Stimulated activated CD4-positive, alpha-beta T cell treated with anti-CD3 and anti-CD28 coated beads, Interleukin-1b, Interleukin-23, amount 100 ng/mL, for 1 hour (primary cell): Measurements from ENCODE around the gene CTRB1.
"Not testable (repeated sequence)": the region's sequence is repeated elsewhere in the genome, so short reads cannot be mapped to it uniquely, and the experiment has no call there.

Experiments
- DNase-seq, 2 donors: peaks; one replicate each; pipeline ENCODE4 v3.0.0-alpha.2; 2020; ENCODE audit warnings: low read depth in 2 of 2

CTRB1 gene

DNA sequence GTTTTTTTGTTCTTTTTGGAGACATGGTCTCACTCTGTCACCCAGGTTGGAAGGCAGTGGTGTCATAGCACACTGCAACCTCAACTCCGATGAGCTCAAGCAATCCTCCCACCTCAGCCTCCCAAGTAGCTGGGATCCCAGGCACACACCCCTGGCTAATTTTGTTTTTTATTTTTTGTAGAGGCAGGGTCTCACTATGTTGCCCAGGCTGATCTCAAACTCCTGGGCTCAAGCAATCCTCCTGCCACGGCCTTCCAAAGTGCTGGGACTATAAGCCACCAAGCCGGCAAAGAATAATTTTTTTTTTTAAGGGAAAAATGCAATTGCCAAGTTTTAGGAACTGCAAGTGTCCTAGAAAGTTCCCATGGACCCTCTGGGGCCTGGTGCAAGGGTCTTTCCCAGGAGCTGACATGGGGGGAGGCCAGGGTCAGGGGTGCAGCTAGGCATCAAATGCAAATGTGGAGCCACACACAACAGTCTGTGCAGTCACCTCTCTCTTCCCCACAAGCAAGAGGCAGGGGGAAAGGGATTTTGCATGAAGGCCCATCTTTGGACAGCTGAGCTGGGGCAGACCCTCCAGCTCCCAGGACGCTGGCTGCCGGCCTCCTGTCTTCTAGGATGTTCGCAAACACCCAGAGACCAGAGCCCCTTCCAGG lies 52.8 kb downstream of the CTRB1 start:
- no peak for DNase-seq

DNA sequence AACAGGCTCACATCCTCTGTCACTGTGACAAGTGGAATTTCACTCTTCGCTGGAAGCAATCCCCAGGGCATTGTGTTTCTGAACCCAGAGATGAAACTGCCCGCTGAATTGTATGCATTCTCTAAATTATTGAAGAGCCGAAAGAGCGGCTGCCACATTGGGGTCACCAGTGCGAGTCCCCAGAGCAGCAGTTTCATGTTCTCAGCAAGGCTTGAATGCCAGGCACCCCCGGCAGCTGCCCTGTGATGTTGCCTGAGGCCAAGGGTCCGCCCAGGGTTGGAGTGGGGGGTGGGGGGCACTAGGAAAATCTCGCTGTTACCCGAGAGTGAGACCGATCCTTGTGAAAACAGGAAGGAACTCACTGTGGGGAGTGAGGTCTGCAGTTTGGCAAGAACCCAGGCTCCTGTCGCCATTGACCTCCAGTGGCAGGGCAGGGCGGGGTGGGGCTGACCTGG lies 53.3 kb downstream of the CTRB1 start:
- no peak for DNase-seq

DNA sequence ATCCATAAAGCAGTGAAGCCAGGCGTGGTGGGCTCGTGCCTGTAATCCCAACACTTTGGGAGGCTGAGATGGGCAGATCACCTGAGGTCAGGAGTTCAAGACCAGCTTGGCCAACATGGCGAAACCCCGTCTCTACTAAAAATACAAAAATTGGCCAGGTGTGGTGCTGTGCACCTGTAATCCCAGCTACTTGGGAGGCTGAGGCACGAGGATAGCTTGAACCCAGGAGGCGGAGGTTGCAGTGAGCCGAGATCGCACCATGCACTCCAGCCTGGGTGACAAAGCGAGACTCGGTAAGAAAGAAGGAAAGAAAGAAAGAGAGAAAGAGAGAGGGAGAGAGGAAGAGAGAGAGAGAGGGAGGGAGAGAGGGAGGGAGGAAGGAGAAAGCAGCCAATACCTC lies 53.8 kb downstream of the CTRB1 start:
- not testable (repeated sequence) for DNase-seq

DNA sequence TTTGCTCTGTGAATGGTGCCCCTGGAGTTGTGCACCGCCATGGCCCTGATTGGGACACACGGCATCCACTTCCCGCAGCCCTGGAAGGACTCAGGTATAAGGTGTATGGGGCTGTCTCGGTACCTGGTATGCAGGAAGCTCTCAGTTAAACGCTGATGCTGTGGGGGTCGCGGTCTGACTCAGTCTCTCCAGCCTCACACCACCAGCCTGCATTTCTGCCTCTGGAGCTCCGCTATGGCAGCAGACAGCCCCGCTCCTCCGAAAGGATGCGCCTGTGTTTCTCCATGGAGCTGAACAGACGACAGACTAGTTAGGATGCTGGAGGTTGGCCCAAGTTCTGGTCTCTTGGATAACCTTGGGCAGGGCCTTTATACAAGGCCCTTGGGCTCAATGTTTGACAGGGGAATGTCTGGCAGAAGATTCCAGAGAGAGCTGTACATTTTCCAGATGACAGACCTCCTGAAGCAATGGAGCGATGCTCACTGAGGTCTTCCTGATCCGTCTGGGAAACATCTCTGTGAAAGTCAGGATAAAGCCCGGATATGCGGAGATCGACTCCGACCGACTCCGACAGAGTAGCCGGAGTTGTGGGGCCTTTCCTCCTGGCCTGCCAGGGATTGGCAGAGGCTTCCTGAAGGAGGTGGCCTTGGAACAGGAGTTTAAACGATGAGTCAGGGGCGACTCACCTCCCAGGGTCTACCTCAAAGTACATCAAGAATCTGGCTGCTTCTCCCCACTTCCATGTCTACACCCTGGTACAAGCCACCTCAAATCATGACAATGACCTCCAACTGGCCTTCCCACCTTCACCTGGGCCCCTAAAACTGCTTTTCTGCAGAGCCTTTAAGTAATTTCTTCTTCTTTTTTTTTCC lies 54.5 kb downstream of the CTRB1 start:
- DNase-seq = no peak
